WTC11 (cell line): ENCODE measurements around the gene CHADL.
A peak's percentile ranks its signal among the peaks of the same experiment; 100 is the strongest.

Source experiments
- ATF2 ChIP-seq: sonication (generic); formaldehyde crosslinking; IDR thresholded peaks from 2 replicates; pipeline ENCODE4 v1.8.1; 2022; ENCODE audit warnings: low read depth, missing genetic modification reagents, borderline replicate concordance
- CREB1 ChIP-seq: sonication (generic); formaldehyde crosslinking; IDR thresholded peaks from 2 replicates; pipeline ENCODE4 v1.8.0; 2023; ENCODE audit warnings: mild to moderate bottlenecking, missing genetic modification reagents
- CTCF ChIP-seq: fragments of 200-600 bp; IDR thresholded peaks from 2 replicates; pipeline ENCODE4 v1.8.0; 2022; ENCODE audit warnings: antibody characterized with exemption
- E2F4 ChIP-seq: sonication (generic); formaldehyde crosslinking; IDR thresholded peaks from 2 replicates; pipeline ENCODE4 v1.8.1; 2022; ENCODE audit warnings: low read depth, mild to moderate bottlenecking, moderate library complexity, missing genetic modification reagents, borderline replicate concordance
- E2F5 ChIP-seq: sonication (generic); formaldehyde crosslinking; IDR thresholded peaks from 2 replicates; pipeline ENCODE4 v1.8.1; 2022; ENCODE audit warnings: mild to moderate bottlenecking, moderate library complexity, missing genetic modification reagents
- MAX ChIP-seq: sonication (generic); formaldehyde crosslinking; IDR thresholded peaks from 2 replicates; pipeline ENCODE4 v1.8.0; 2022; ENCODE audit warnings: mild to moderate bottlenecking, missing genetic modification reagents
- NFE2L1 ChIP-seq: sonication (generic); formaldehyde crosslinking; IDR thresholded peaks from 2 replicates; pipeline ENCODE4 v1.8.1; 2023; ENCODE audit warnings: missing genetic modification reagents
- NFYB ChIP-seq: sonication (generic); formaldehyde crosslinking; conservative IDR thresholded peaks from 2 replicates; pipeline ENCODE4 v1.8.0; 2022; ENCODE audit warnings: low read depth, missing genetic modification reagents
- PRRX2 ChIP-seq: fragments of 250-450 bp; sonication (Bioruptor Pico); IDR thresholded peaks from 2 replicates; pipeline ENCODE4 v1.8.0; 2021; ENCODE audit warnings: mild to moderate bottlenecking
- SP1 ChIP-seq: sonication (generic); formaldehyde crosslinking; conservative IDR thresholded peaks from 2 replicates; pipeline ENCODE4 v1.8.1; 2022; ENCODE audit warnings: missing genetic modification reagents
- TEAD4 ChIP-seq: sonication (generic); formaldehyde crosslinking; IDR thresholded peaks from 2 replicates; pipeline ENCODE4 v1.8.0; 2022; ENCODE audit warnings: mild to moderate bottlenecking, missing genetic modification reagents
- USF1 ChIP-seq: sonication (generic); formaldehyde crosslinking; IDR thresholded peaks from 2 replicates; pipeline ENCODE4 v1.8.0; 2022; ENCODE audit warnings: mild to moderate bottlenecking, missing genetic modification reagents
- ZNF138 ChIP-seq: sonication (generic); formaldehyde crosslinking; conservative IDR thresholded peaks from 2 replicates; pipeline ENCODE4 v1.8.1; 2022; ENCODE audit warnings: mild to moderate bottlenecking, moderate library complexity, missing genetic modification reagents

GRCh38 chr22:41181349-41182241, 59.1 kb downstream of the CHADL start:
- TF ChIP-seq SP1 (CRISPR knock-in tag) (no peak), CTCF (no peak), PRRX2 (CRISPR knock-in tag) (no peak), TEAD4 (CRISPR knock-in tag) (no peak), MAX (CRISPR knock-in tag) (0 out of 2 replicates have a peak, but pooled peaks have one; percentile 15), ATF2 (no peak), USF1 (CRISPR knock-in tag) (no peak), CREB1 (CRISPR knock-in tag) (no peak), NFE2L1 (CRISPR knock-in tag) (0 out of 2 replicates have a peak, but pooled peaks have one; percentile 18), E2F4 (no peak), NFYB (CRISPR knock-in tag) (no peak), ZNF138 (CRISPR knock-in tag) (no peak), E2F5 (CRISPR knock-in tag) (no peak)
